ENCODE results near the gene EXOSC5. TPM values are rescaled to one million over a fixed set of nuclear protein-coding genes. Genes with fewer than 3 reads are reported as not detected.

Gene EXOSC5
- polyA plus RNA-seq, 1 of the 3 experiments (the other 2 are of a cell fraction) = 74.1 TPM

DNA sequence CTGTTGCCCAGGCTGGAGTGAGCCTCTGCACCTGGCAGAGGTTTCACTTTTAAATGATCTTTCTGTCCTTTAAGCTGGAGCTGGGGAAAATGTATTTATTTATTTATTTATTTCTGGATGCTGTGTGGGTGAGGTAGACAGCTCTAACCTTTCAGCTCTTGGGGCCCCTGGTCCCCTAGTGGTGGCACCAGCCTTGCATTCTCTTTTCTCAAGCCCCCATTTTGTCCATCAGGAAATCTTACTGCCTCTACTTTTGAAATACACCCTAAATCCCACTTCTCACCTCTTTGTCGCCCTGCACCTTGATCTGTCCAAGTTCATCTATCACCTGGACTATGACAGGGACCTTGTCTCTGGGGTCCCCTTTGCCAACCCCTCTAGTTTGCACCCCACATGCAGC, 31.1 kb downstream of the EXOSC5 start:
- WGBS (ENCODE audit: low lambda C conversion rate) = 100% methylated on average over 1 of the region's 1 CpG

DNA sequence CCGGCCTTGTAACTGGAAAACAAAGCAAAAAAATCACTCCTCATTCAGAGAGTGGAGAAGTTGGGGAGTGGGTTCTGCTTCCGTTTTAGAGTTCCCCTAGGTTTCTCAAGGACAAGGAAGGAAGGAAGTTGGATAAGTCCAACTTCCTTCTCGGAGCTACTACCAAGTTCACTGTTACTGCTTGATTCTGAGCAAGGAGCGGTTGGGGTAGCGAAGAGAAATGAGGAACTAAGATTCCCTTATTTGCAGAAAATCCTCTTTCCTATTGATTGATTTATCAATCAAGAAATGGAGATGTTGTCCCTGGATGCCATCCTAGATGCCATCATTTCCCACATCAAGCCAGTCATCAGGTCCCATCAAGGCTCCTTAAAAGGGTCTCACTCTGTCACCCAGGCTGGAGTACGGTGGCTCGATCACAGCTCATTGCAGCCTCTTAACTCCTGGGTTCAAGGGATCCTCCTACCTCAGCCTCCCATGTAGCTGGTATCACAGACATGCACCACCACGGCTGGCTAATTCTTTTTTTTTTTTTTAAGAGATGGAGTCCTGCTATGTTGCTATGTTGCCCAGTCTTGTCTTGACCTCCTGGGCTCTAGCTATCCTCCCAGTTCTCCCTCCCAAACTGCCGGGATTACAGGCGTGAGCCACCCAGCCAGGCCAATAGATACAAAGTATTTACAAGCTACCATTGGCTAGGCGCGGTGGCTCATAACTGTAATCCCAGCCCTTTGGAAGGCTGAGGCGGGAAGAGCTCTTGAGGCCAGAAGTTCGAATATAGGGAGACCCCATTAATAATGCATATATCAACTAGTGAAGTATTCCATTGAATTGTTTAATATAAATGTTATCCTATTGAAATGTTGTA, 32.4 kb downstream of the EXOSC5 start:
- Histone ChIP-seq H3K9me3 (no peaks in the 10 kb centered on the region), H3K4me2 (peak overlapping the region; percentile 78), H3K79me2 (ENCODE audit: insufficient read depth) (peaks cover 46% of the 10 kb centered on the region), H3K9me2 (no peaks in the 10 kb centered on the region), H3K36me3 (replicated peaks in 1 of 2; ENCODE audit: control insufficient read depth in 1 of 2, insufficient read depth in 2 of 2, low read length in 1 of 2) (peaks cover 0 to 3% of the 10 kb centered on the region in 2 experiments), H3K27ac (ENCODE audit: low read depth in 2 of 2, low read length in 1 of 2) (peak overlapping the region; percentile 96 to 99), H4K20me1 (ENCODE audit: insufficient read depth) (peaks cover 4% of the 10 kb centered on the region; the same call in 1 of the 2 replicates), H3F3A (replicated peaks; ENCODE audit: insufficient read depth) (peaks cover 18% of the 10 kb centered on the region), H3K4me3 (ENCODE audit: low read depth in 2 of 2, low read length in 1 of 2) (peak overlapping the region; percentile 68 to 79), H2AFZ (ENCODE audit: low read depth) (peak overlapping the region; percentile 67; the same call in 1 of the 2 replicates), H3K4me1 (ENCODE audit: control insufficient read depth in 1 of 2, insufficient read depth in 2 of 2, low read depth in 1 of 2, low read length in 1 of 2) (peaks cover 9 to 15% of the 10 kb centered on the region in 2 experiments; a peak in 3 of 4 replicates), H3K27me3 (ENCODE audit: insufficient read depth) (no peaks in the 10 kb centered on the region), H3K9ac (peak overlapping the region; percentile 93)
- ChIA-PET CTCF (interaction anchor here (0.8 to 1.9 kb wide), 6 partner anchors 10 to 206 kb away, joined by 3 to 7 read pairs (median 5); no protein-coding TSS in a partner anchor), POLR2A (interaction anchor here (1.4 kb wide), 1 partner anchor 12 kb away, joined by 4 read pairs; the partner anchor contains the start of gene TGFB1)
- TF ChIP-seq, protein P1, sequence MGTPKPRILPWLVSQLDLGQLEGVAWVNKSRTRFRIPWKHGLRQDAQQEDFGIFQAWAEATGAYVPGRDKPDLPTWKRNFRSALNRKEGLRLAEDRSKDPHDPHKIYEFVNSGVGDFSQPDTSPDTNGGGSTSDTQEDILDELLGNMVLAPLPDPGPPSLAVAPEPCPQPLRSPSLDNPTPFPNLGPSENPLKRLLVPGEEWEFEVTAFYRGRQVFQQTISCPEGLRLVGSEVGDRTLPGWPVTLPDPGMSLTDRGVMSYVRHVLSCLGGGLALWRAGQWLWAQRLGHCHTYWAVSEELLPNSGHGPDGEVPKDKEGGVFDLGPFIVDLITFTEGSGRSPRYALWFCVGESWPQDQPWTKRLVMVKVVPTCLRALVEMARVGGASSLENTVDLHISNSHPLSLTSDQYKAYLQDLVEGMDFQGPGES (IDR thresholded peaks at IDR 0.05; ENCODE audit: low read depth, low read length) = no peak
- TF ChIP-seq TAF1 (IDR thresholded peaks at IDR 0.05; ENCODE audit: borderline replicate concordance, low read depth, low read length) (no peak), ELF1 (IDR thresholded peaks at IDR 0.05) (no peak), GABPA (IDR thresholded peaks at IDR 0.05; ENCODE audit: low read depth) (0 out of 2 replicates have a peak, but pooled peaks have one; percentile 6)
- TF ChIP-seq, protein P2, sequence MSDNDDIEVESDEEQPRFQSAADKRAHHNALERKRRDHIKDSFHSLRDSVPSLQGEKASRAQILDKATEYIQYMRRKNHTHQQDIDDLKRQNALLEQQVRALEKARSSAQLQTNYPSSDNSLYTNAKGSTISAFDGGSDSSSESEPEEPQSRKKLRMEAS (IDR thresholded peaks at IDR 0.05; ENCODE audit: low read depth) = 0 out of 2 replicates have a peak, but pooled peaks have one; percentile 3
- DNase-seq = peak; percentile 12
- WGBS (ENCODE audit: low lambda C conversion rate) = 76% methylated on average over 14 of the region's 14 CpGs

More for the DNA sequence above, 31.1 kb downstream of the EXOSC5 start:
- no peaks in the 10 kb centered on the region for H3K9me3 ChIP-seq
- peaks cover 55% of the 10 kb centered on the region for H3K79me2 ChIP-seq (ENCODE audit: insufficient read depth)
- H3K4me1 ChIP-seq (ENCODE audit: control insufficient read depth in 1 of 2, insufficient read depth in 2 of 2, low read depth in 1 of 2, low read length in 1 of 2) = peaks cover 9 to 15% of the 10 kb centered on the region in 2 experiments; a peak in 3 of 4 replicates
- H4K20me1 ChIP-seq (ENCODE audit: insufficient read depth) = peaks cover 4% of the 10 kb centered on the region; the same call in 1 of the 2 replicates
- H3K27ac ChIP-seq (ENCODE audit: low read depth in 2 of 2, low read length in 1 of 2) = peak overlapping the region in 1 of 2 experiments; percentile 87; a peak in 1 of 4 replicates
- CTCF ChIA-PET = interaction anchor here (0.7 kb wide), 1 partner anchor 65 kb away, joined by 3 read pairs; no protein-coding TSS in a partner anchor
- no peak for DNase-seq
- H2AFZ ChIP-seq (ENCODE audit: low read depth) = no peak overlapping the region
- POLR2A ChIA-PET = no interaction called here
- no peak overlapping the region for H3K4me3 ChIP-seq (ENCODE audit: low read depth in 2 of 2, low read length in 1 of 2)
- TF ChIP-seq RFX5 (IDR thresholded peaks at IDR 0.05; ENCODE audit: low read length) = no peak
- TF ChIP-seq, protein P3, sequence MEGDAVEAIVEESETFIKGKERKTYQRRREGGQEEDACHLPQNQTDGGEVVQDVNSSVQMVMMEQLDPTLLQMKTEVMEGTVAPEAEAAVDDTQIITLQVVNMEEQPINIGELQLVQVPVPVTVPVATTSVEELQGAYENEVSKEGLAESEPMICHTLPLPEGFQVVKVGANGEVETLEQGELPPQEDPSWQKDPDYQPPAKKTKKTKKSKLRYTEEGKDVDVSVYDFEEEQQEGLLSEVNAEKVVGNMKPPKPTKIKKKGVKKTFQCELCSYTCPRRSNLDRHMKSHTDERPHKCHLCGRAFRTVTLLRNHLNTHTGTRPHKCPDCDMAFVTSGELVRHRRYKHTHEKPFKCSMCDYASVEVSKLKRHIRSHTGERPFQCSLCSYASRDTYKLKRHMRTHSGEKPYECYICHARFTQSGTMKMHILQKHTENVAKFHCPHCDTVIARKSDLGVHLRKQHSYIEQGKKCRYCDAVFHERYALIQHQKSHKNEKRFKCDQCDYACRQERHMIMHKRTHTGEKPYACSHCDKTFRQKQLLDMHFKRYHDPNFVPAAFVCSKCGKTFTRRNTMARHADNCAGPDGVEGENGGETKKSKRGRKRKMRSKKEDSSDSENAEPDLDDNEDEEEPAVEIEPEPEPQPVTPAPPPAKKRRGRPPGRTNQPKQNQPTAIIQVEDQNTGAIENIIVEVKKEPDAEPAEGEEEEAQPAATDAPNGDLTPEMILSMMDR (IDR thresholded peaks at IDR 0.05) = peak; percentile 34; the same call in 1 of the 2 replicates
- no peak overlapping the region for H3K9ac ChIP-seq
- peaks cover 0 to 3% of the 10 kb centered on the region in 2 experiments for H3K36me3 ChIP-seq (replicated peaks in 1 of 2; ENCODE audit: control insufficient read depth in 1 of 2, insufficient read depth in 2 of 2, low read length in 1 of 2)
- no peaks in the 10 kb centered on the region for H3K9me2 ChIP-seq
- H3K27me3 ChIP-seq (ENCODE audit: insufficient read depth) = no peaks in the 10 kb centered on the region
- H3F3A ChIP-seq (replicated peaks; ENCODE audit: insufficient read depth) = peaks cover 18% of the 10 kb centered on the region
- H3K4me2 ChIP-seq = no peak overlapping the region

All from SK-N-SH (cell line).